HepG2 (cell line): ENCODE data around the gene GBE1. TPM values are rescaled to one million over a fixed set of nuclear protein-coding genes. Genes with fewer than 3 reads are reported as not detected.

Source experiments
- ATAC-seq: fragments of 200-7000 bp; cut with Tn5 transposase; 3 replicates; pipeline ENCODE4 v1.9.1; 2020; ENCODE audit warnings: mild to moderate bottlenecking, moderate library complexity
- BruUV-seq: library from RNA; stranded (reverse); fragments of 400-500 nt; replicated peaks from 2 replicates; lab custom pipeline; 2021; lab: Mats Ljungman, UMichigan
- CTCF ChIA-PET: fragments of 300-600 bp; formaldehyde crosslinking; extraction: SDS; loops from one replicate; lab custom pipeline; 2021; ENCODE audit warnings: low total read pairs, inconsistent platforms, low intra/inter-chr PET ratio; lab: Yijun Ruan, JAX
- POLR2A ChIA-PET: fragments of 350-600 bp; sonication (Branson Sonifier 250); formaldehyde crosslinking; loops from one replicate; lab custom pipeline; 2020; ENCODE audit warnings: antibody characterized with exemption, inconsistent platforms; lab: Yijun Ruan, JAX
- DNase-seq: peaks from one replicate; pipeline ENCODE4 v3.0.0-alpha.2; 2015; ENCODE audit warnings: low spot score
- FAIRE-seq: peaks from 3 replicates; lab custom pipeline; 2011; peaks lifted over from hg19 to GRCh38; lab: Jason Lieb, UNC
- H2AFZ ChIP-seq: one replicate; pipeline ENCODE4 v1.6.1; 2011; ENCODE audit warnings: low read length, inconsistent platforms
- H3K27ac ChIP-seq: fragments of 300-600 bp; 3 replicates; pipeline ENCODE4 v1.8.0; 2011; ENCODE audit warnings: mixed run types, mild to moderate bottlenecking, mixed read lengths, low read length, inconsistent platforms; ENCODE audit not compliant: insufficient read depth; ENCODE audit errors: extremely low read length
- H3K27me3 ChIP-seq, 2 experiments: fragments of 200-600 bp in 1 of 2; 2 replicates in 1 of 2; 3 replicates in 1 of 2; pipeline versions ENCODE4 v1.6.0 to v1.8.0; 2011; ENCODE audit warnings: low read length in 2 of 2, mild to moderate bottlenecking in 2 of 2, moderate library complexity in 2 of 2, inconsistent platforms in 1 of 2; ENCODE audit not compliant: insufficient read depth in 2 of 2, control insufficient read depth in 1 of 2
- H3K36me3 ChIP-seq, 2 experiments: fragments of 200-600 bp in 1 of 2; replicated peaks in 1 of 2; 2 replicates in 1 of 2; 3 replicates in 1 of 2; pipeline versions ENCODE4 v1.5.1 to v1.8.0; 2011; ENCODE audit warnings: low read length in 2 of 2, inconsistent platforms in 1 of 2; ENCODE audit not compliant: insufficient read depth in 2 of 2, control insufficient read depth in 1 of 2
- H3K4me1 ChIP-seq: 2 replicates; pipeline ENCODE4 v1.5.1; 2012; ENCODE audit warnings: low read length, inconsistent platforms; ENCODE audit not compliant: insufficient read depth
- H3K4me2 ChIP-seq: 2 replicates; pipeline ENCODE4 v1.6.0; 2011; ENCODE audit warnings: low read depth, low read length, inconsistent platforms
- H3K4me3 ChIP-seq, 3 experiments: fragments of 200-600 bp in 1 of 3; sonication (generic), shearing (Covaris generic) in 1 of 3; replicated peaks in 1 of 3; 2 replicates each; pipeline ENCODE4 v1.5.1; 2011 to 2016; ENCODE audit warnings: low read length in 3 of 3, inconsistent platforms in 2 of 3, low read depth in 2 of 3, mild to moderate bottlenecking in 2 of 3, control low read depth in 1 of 3, mixed read lengths in 1 of 3; ENCODE audit not compliant: insufficient read depth in 1 of 3
- H3K79me2 ChIP-seq: one replicate; pipeline ENCODE4 v1.6.1; 2011; ENCODE audit warnings: low read length, inconsistent platforms; ENCODE audit not compliant: insufficient read depth
- H3K9ac ChIP-seq: 2 replicates; pipeline ENCODE4 v1.6.0; 2011; ENCODE audit warnings: mild to moderate bottlenecking, low read depth, low read length, inconsistent platforms; ENCODE audit not compliant: insufficient read depth
- H3K9me3 ChIP-seq: 2 replicates; pipeline ENCODE4 v1.5.1; 2012; ENCODE audit warnings: mild to moderate bottlenecking, low read length
- H4K20me1 ChIP-seq: 2 replicates; pipeline ENCODE4 v1.6.0; 2011; ENCODE audit warnings: inconsistent platforms, mild to moderate bottlenecking, low read length, moderate library complexity; ENCODE audit not compliant: insufficient read depth
- AKAP8 ChIP-seq: sonication (generic); formaldehyde crosslinking; IDR thresholded peaks from 2 replicates; pipeline ENCODE4 v1.5.1; 2020; ENCODE audit warnings: mild to moderate bottlenecking, missing genetic modification reagents
- CHD4 ChIP-seq: fragments of 200-600 bp; sonication (generic); IDR thresholded peaks from 2 replicates; pipeline ENCODE4 v1.7.0; 2017; ENCODE audit warnings: mild to moderate bottlenecking, low read length, borderline replicate concordance
- DNMT1 ChIP-seq: sonication (generic); formaldehyde crosslinking; IDR thresholded peaks from 2 replicates; pipeline ENCODE4 v1.5.1; 2020; ENCODE audit warnings: mild to moderate bottlenecking, missing genetic modification reagents
- MIXL1 ChIP-seq: IDR thresholded peaks from 2 replicates; pipeline ENCODE4 v1.6.1; 2016
- NFIB ChIP-seq: sonication (generic); formaldehyde crosslinking; IDR thresholded peaks from 2 replicates; pipeline ENCODE4 v1.9.0; 2021; ENCODE audit warnings: missing genetic modification reagents, mild to moderate bottlenecking, borderline replicate concordance
- PPARG ChIP-seq: conservative IDR thresholded peaks from 2 replicates; pipeline ENCODE4 v1.6.1; 2016; ENCODE audit warnings: missing biosample characterization, missing genetic modification reagents
- YY1 ChIP-seq: IDR thresholded peaks from 2 replicates; pipeline ENCODE4 v1.6.1; 2011; ENCODE audit warnings: low read length, low read depth, moderate library complexity, mild to moderate bottlenecking; ENCODE audit not compliant: insufficient read depth, insufficient replicate concordance
- ZNF17 ChIP-seq: sonication (generic); formaldehyde crosslinking; IDR thresholded peaks from 2 replicates; pipeline ENCODE4 v1.5.0; 2020; ENCODE audit warnings: mild to moderate bottlenecking, missing genetic modification reagents
- ZNF614 ChIP-seq: IDR thresholded peaks from 2 replicates; pipeline ENCODE4 v1.6.1; 2018; ENCODE audit warnings: missing biosample characterization, missing genetic modification reagents, inconsistent platforms, borderline replicate concordance
- ZSCAN12 ChIP-seq: sonication (generic); formaldehyde crosslinking; IDR thresholded peaks from 2 replicates; pipeline ENCODE4 v1.9.0; 2021; ENCODE audit warnings: mild to moderate bottlenecking, missing genetic modification reagents
- WGBS: methylation state at CpG from one replicate; pipeline ENCODE4 v1.1.6; 2017; ENCODE audit warnings: low lambda C conversion rate; 5-methylcytosine and 5-hydroxymethylcytosine counted together
- in situ Hi-C: cut with HindIII; loops from 2 replicates; pipeline ENCODE4 v1.10.0; 2017; ENCODE audit warnings: low pct_unique_long_range_greater_than_20kb; ENCODE audit not compliant: extremely low pct_ligation_motif_present
- intact Hi-C: fragments of 100-400 bp; cut with micrococcal nuclease; formaldehyde crosslinking; loops from one replicate; pipeline ENCODE4 v1.10.0; 2022; ENCODE audit not compliant: unreplicated experiment
- polyA plus RNA-seq, 8 experiments: library from polyadenylated mRNA; depleted of rRNA in 3 of 8; stranded (reverse) in 7 of 8; unstranded in 1 of 8; fragments of >200 nt; fragmentation: Illumina TruSeq in 4 of 8; extraction: Trizol in 4 of 8; gene quantifications; 2 replicates each; pipeline versions ENCODE4 v1.2.1 to v1.2.3, GENCODE V29; 2011 to 2016; ENCODE audit warnings: low read depth in 4 of 8, missing spikeins in 1 of 8, mixed read lengths in 1 of 8; ENCODE audit not compliant: insufficient read depth in 1 of 8
- total RNA-seq, 5 experiments: library from RNA; depleted of rRNA; stranded (reverse); fragments of >200 nt; fragmentation: Illumina TruSeq; extraction: Trizol; gene quantifications; 2 replicates each; pipeline ENCODE4 v1.2.3, GENCODE V29; 2016; ENCODE audit warnings: low read depth in 1 of 5
- TF ChIP-seq, protein P1 (sequence below): sonication (generic); formaldehyde crosslinking; IDR thresholded peaks from 2 replicates; pipeline ENCODE4 v1.4.0; 2020; ENCODE audit warnings: missing genetic modification reagents

Gene GBE1
- total and polyA plus RNA-seq, 2 of the 13 experiments (the other 11 are each of a cell fraction or from before 2014, with no cell fraction given): 22.9 to 36.1 TPM

DNA sequence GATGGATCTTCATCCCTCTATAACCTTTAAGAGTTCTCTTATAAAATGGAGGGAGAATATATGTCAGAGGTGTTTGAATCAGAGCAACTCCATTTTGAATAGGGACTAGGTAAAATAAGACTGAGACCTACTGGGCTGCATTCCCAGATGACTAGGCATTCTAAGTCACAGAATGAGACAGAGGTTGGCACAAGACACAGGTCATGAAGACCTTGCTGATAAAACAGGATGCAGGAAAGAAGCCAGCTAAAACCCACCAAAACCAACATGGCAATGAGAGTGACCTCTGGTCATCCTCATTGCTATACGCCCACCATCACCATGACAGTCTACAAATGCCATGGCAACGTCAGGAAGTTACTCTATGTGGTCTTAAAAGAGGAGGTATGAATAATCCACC is 211.0 kb downstream of the GBE1 start:
- H3K4me2 ChIP-seq: no peak overlapping the region
- H3K9ac ChIP-seq: no peak overlapping the region
- H3K79me2 ChIP-seq: no peaks in the 10 kb centered on the region
- peaks cover 12% of the 10 kb centered on the region for H3K4me1 ChIP-seq
- H3K27me3 ChIP-seq: no peaks in the 10 kb centered on the region
- no peak overlapping the region for H2AFZ ChIP-seq
- no peak overlapping the region for H3K27ac ChIP-seq
- in situ Hi-C loops: no loop called here
- 89% methylated on average over 2 of the region's 2 CpGs for WGBS
- H4K20me1 ChIP-seq: no peaks in the 10 kb centered on the region
- no peaks in the 10 kb centered on the region for H3K36me3 ChIP-seq
- FAIRE-seq (no peak), DNase-seq (no peak), ATAC-seq (no peak)
- H3K9me3 ChIP-seq: peaks cover 11% of the 10 kb centered on the region
- H3K4me3 ChIP-seq: no peak overlapping the region
- CTCF ChIA-PET: no interaction called here
- POLR2A ChIA-PET: no interaction called here
- intact Hi-C loops: no loop called here
- BruUV-seq: no TSS peak
- TF ChIP-seq PPARG: no peak
- no peak for TF ChIP-seq ZNF614 (CRISPR knock-in tag)
- no peak for TF ChIP-seq MIXL1 (CRISPR knock-in tag)
- no peak for TF ChIP-seq ZNF17 (CRISPR knock-in tag)
- TF ChIP-seq CHD4: no peak
- no peak for TF ChIP-seq DNMT1
- TF ChIP-seq, protein P1, sequence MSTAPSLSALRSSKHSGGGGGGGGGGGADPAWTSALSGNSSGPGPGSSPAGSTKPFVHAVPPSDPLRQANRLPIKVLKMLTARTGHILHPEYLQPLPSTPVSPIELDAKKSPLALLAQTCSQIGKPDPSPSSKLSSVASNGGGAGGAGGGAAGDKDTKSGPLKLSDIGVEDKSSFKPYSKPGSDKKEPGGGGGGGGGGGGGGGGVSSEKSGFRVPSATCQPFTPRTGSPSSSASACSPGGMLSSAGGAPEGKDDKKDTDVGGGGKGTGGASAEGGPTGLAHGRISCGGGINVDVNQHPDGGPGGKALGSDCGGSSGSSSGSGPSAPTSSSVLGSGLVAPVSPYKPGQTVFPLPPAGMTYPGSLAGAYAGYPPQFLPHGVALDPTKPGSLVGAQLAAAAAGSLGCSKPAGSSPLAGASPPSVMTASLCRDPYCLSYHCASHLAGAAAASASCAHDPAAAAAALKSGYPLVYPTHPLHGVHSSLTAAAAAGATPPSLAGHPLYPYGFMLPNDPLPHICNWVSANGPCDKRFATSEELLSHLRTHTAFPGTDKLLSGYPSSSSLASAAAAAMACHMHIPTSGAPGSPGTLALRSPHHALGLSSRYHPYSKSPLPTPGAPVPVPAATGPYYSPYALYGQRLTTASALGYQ: no peak
- TF ChIP-seq NFIB (CRISPR knock-in tag): no peak
- TF ChIP-seq ZSCAN12 (CRISPR knock-in tag): no peak
- TF ChIP-seq AKAP8: no peak
- no peak for TF ChIP-seq YY1
